Kidney (tissue), 14 donors: ENCODE data around the gene HSPG2. TPM values are rescaled to one million over a fixed set of nuclear protein-coding genes. Genes with fewer than 3 reads are reported as not detected.

ENCODE experiments used
- DNase-seq, 5 donors: peaks; one replicate each; pipeline ENCODE4 v3.0.0-alpha.2; 2013 to 2020
- FAIRE-seq: peaks from 2 replicates; lab custom pipeline; 2012; peaks lifted over from hg19 to GRCh38; lab: Jason Lieb, UNC
- H3K27ac ChIP-seq, 2 donors: one replicate each; pipeline ENCODE4 v1.7.0; 2013; ENCODE audit warnings: low read depth in 2 of 2, low read length in 2 of 2, inconsistent platforms in 1 of 2
- H3K27me3 ChIP-seq: one replicate; pipeline ENCODE4 v1.7.1; 2013; ENCODE audit warnings: low read length, inconsistent platforms; ENCODE audit not compliant: control insufficient read depth, insufficient read depth
- H3K36me3 ChIP-seq, 3 donors: one replicate each; pipeline versions ENCODE4 v1.7.0 to v1.7.1; 2013; ENCODE audit warnings: low read length in 3 of 3, control low read depth in 1 of 3, inconsistent platforms in 1 of 3; ENCODE audit not compliant: insufficient read depth in 3 of 3, control insufficient read depth in 2 of 3
- H3K4me1 ChIP-seq, 3 donors: one replicate each; pipeline versions ENCODE4 v1.7.0 to v1.7.1; 2013; ENCODE audit warnings: low read length in 3 of 3, inconsistent platforms in 1 of 3, low read depth in 1 of 3; ENCODE audit not compliant: control insufficient read depth in 2 of 3, insufficient read depth in 2 of 3
- H3K4me3 ChIP-seq, 3 donors: one replicate each; pipeline versions ENCODE4 v1.7.0 to v1.8.1; 2013; ENCODE audit warnings: low read length in 3 of 3, control low read depth in 1 of 3, inconsistent platforms in 1 of 3
- H3K9ac ChIP-seq, 3 donors: one replicate each; pipeline versions ENCODE4 v1.7.0 to v1.7.1; 2013; ENCODE audit warnings: low read length in 3 of 3, control low read depth in 1 of 3, inconsistent platforms in 1 of 3
- H3K9me3 ChIP-seq, 3 donors: one replicate each; pipeline versions ENCODE4 v1.7.0 to v1.7.1; 2013; ENCODE audit warnings: low read length in 3 of 3, control low read depth in 1 of 3, inconsistent platforms in 1 of 3; ENCODE audit not compliant: control insufficient read depth in 2 of 3, insufficient read depth in 1 of 3
- CTCF ChIP-seq: IDR thresholded peaks from 3 replicates; pipeline ENCODE4 v1.5.1; 2012; ENCODE audit warnings: mild to moderate bottlenecking, moderate library complexity, borderline replicate concordance; ENCODE audit not compliant: insufficient read depth; ENCODE audit errors: extremely low read depth
- intact Hi-C: fragments of 100-400 bp; cut with DNase I; formaldehyde crosslinking; loops from one replicate; pipeline ENCODE4 v1.11.1; 2022
- polyA plus RNA-seq: library from polyadenylated mRNA; stranded (reverse); fragments of 350-450 nt; fragmentation: Illumina TruSeq; extraction: RNeasy Lipid Tissue Mini Kit (QIAGEN cat#74804); gene quantifications from one replicate; pipeline ENCODE4 v1.2.3, GENCODE V29; 2014; ENCODE audit warnings: low read depth, low replicate concordance; ENCODE audit not compliant: insufficient read depth
- total RNA-seq: library from RNA; stranded (reverse); fragmentation: NEBNext Ultra II Directional; extraction: Animal tissue kit (Norgen Biotek cat#: 25700); gene quantifications from one replicate; pipeline ENCODE4 v1.2.1, GENCODE V29; 2021
- donor health status: control.
- donor health status: control.
- donor health status: control.
- donor health status: control.
- donor health status: control.
- donor health status: DM: yes; HTN: yes; CAD: no.
- donor health status: Normal renal cell carcinoma (clear cell type).

HSPG2 gene
- total and polyA plus RNA-seq, 2 donors from 2014 or later: 60.4 to 510 TPM

DNA sequence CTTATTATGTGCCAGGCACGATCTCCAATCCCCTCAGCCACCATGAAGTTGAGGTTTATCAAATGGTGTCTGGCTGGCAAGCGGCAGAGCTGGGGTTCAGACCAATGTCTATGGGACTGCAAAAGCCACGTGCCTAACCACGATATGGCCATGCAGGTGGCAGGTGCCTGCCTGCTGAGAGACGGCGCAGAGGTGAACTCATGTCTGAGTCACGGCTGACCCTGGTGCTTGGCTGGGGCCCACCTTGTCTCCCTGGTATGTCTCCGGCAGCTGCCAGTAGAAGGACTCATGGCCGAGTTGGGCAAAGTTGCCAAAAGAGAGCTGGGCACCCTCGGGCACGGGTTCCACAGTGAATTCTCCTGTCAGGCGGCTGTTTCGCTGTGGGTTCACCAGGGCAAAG is 65.2 kb downstream of the HSPG2 start:
- no peaks in the 10 kb centered on the region for H3K27me3 ChIP-seq
- H3K9me3 ChIP-seq: no peaks in the 10 kb centered on the region
- H3K27ac ChIP-seq: no peak overlapping the region
- intact Hi-C loops: no loop called here
- no peak for TF ChIP-seq CTCF
- H3K4me3 ChIP-seq: no peak overlapping the region
- peaks cover 0 to 3% (median 0%) of the 10 kb centered on the region in 3 donors for H3K4me1 ChIP-seq
- FAIRE-seq: no peak
- H3K36me3 ChIP-seq: peaks cover 0 to 23% (median 6%) of the 10 kb centered on the region in 3 donors
- no peak for DNase-seq
- no peak overlapping the region for H3K9ac ChIP-seq

DNA sequence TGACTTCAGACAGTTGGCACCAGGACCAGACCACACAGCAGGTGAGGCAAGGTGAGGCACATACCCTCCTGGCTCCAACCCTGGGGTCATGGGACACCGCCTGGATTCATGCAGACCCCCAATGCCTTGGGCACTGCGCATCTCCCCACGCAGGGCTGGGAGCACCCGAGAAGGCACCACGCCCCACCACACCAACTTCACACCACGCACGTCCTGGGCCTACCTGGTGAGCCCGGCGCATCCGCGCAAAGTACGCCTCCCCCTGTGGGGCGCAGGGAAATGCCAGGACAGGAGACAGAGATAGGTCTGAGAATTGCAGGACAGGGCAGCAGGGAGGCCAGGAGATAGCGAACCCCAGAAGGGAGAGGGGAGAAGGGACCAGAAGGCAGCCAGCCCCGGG is 66.5 kb downstream of the HSPG2 start:
- peaks cover 0 to 3% (median 0%) of the 10 kb centered on the region in 3 donors for H3K4me1 ChIP-seq
- no peak for TF ChIP-seq CTCF
- intact Hi-C loops: no loop called here
- H3K27me3 ChIP-seq: no peaks in the 10 kb centered on the region
- no peak overlapping the region for H3K4me3 ChIP-seq
- no peaks in the 10 kb centered on the region for H3K9me3 ChIP-seq
- no peak overlapping the region for H3K9ac ChIP-seq
- peaks cover 0 to 28% (median 10%) of the 10 kb centered on the region in 3 donors for H3K36me3 ChIP-seq
- FAIRE-seq (no peak), DNase-seq (peak in 1 of 5 donors; percentile 70)
- H3K27ac ChIP-seq: no peak overlapping the region

DNA sequence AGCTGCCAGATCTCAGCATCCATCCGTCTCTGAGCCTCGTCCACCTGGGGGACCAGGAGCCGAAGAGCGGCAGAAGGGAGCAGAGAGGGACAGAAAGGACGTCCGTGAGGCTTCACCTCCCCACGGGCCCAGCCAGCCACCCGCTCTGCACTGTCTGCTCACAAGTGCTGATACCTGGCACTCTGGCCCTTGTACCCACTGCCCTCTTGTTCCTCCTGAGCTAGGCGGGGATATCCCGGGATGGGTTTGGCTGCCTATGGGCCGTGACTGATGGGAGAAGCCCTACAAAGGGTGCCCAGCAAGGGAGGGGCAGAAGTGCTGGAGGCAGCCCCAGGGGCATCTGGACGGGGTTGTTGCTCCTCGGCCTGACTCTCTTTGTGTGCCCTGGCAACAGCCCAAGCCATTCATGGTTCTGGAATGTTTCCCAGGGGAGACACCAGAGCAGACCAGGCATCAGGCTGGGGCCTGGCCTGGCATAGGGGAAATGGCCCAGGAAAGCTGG is 67.4 kb downstream of the HSPG2 start:
- H3K36me3 ChIP-seq: peaks cover 0 to 28% (median 12%) of the 10 kb centered on the region in 3 donors

More for the DNA sequence above, 67.4 kb downstream of the HSPG2 start:
- peaks cover 0 to 3% (median 0%) of the 10 kb centered on the region in 3 donors for H3K4me1 ChIP-seq
- FAIRE-seq (no peak), DNase-seq (peak in 2 of 5 donors; percentile 15 to 92)
- no peak overlapping the region for H3K27ac ChIP-seq
- H3K27me3 ChIP-seq: no peaks in the 10 kb centered on the region
- H3K9me3 ChIP-seq: no peaks in the 10 kb centered on the region
- no peak overlapping the region for H3K4me3 ChIP-seq
- H3K9ac ChIP-seq: no peak overlapping the region
- no peak for TF ChIP-seq CTCF
- intact Hi-C loops: no loop called here
